ENCODE results near the gene SGPP2.

Gene SGPP2

DNA sequence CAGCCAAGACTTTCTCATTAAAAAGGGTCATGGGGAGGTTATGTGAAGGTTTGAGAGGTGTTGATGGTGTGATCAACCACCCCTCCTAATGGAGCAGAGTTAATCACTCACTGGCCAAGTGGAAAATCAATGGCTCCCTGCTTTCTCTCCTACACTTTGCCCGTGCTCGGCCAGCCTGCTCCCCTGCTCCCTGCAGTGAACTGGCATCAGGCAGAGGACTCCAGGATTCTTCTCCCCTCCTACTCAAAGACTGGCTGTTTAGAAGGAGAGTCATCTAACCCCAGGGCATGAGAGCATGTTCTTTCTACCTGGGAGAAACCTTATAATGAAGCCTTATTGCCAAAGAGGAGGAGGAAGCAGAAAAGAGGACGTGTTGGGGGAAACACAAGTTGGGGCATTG lies 74.9 kb downstream of the SGPP2 start:
- Histone ChIP-seq H3K9me3 (ENCODE audit: control insufficient read depth, insufficient read depth, low read depth, low read length) (no peaks in the 10 kb centered on the region), H3K27ac (ENCODE audit: extremely low read depth, low read depth, low read length) (no peak overlapping the region), H3K4me1 (ENCODE audit: control insufficient read depth, insufficient read depth, low read length) (no peaks in the 10 kb centered on the region), H3K4me3 (ENCODE audit: low read depth, low read length) (no peak overlapping the region), H3K36me3 (ENCODE audit: control insufficient read depth in 2 of 2, insufficient read depth in 1 of 2, low read length in 2 of 2) (no peaks in the 10 kb centered on the region)
- POLR2A ChIA-PET = no interaction called here
- CTCF ChIA-PET = no interaction called here
- TF ChIP-seq ZNF2 (tag by site-specific recombination; IDR thresholded peaks at IDR 0.05) (no peak), ZIC2 (tag by site-specific recombination; IDR thresholded peaks at IDR 0.05) (peak; percentile 34; the same call in 1 of the 2 replicates)

DNA sequence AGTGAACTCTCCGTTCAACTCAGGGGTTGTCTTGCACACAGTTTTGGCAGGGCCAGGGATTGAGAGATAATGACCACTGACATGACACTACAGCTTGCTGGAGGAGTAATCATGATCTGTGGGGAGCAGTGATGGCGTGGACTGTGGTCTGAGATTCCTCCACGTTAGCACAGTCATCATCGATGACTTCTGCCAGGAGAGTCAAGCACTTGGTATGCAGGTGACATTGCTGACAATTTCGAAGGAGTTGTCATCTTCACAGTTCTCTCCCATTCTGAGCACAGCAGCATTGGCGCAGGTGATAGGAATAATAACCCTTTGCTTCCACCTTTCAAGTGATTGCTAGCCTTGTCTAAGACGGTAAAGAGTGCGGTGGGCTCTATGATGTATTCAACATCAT lies 79.8 kb downstream of the SGPP2 start:
- H3K4me3 ChIP-seq (ENCODE audit: low read depth, low read length) = no peak overlapping the region
- ChIA-PET POLR2A (no interaction called here), CTCF (no interaction called here)
- H3K36me3 ChIP-seq (ENCODE audit: control insufficient read depth in 2 of 2, insufficient read depth in 1 of 2, low read length in 2 of 2) = no peaks in the 10 kb centered on the region
- no peaks in the 10 kb centered on the region for H3K9me3 ChIP-seq (ENCODE audit: control insufficient read depth, insufficient read depth, low read depth, low read length)
- H3K4me1 ChIP-seq (ENCODE audit: control insufficient read depth, insufficient read depth, low read length) = no peaks in the 10 kb centered on the region
- no peak for TF ChIP-seq ZNF202 (tag by site-specific recombination; IDR thresholded peaks at IDR 0.05; ENCODE audit: borderline replicate concordance)
- TF ChIP-seq ZNF37A (tag by site-specific recombination; IDR thresholded peaks at IDR 0.05) = no peak
- H3K27ac ChIP-seq (ENCODE audit: extremely low read depth, low read depth, low read length) = no peak overlapping the region

DNA sequence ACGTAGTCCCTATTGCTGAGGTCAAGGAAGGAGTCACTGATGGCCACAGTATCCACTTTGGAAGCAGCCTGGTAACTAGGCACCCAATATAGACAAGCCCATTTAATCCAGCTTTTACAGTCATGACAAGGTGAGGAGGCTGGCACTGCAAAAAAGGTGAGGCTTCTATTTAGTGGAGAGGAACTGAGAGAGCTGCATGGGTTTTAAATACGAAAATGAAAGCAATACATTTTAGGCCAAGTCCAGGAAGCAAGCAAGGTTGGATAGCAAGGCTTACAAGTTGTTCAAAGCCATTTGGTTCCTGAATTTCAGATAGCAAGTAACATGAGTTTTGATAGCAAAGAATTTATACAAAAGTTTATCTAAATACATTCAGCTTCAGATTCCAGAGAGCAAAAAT lies 80.4 kb downstream of the SGPP2 start:
- Histone ChIP-seq H3K27ac (ENCODE audit: extremely low read depth, low read depth, low read length) (no peak overlapping the region), H3K9me3 (ENCODE audit: control insufficient read depth, insufficient read depth, low read depth, low read length) (no peaks in the 10 kb centered on the region), H3K4me3 (ENCODE audit: low read depth, low read length) (no peak overlapping the region), H3K36me3 (ENCODE audit: control insufficient read depth in 2 of 2, insufficient read depth in 1 of 2, low read length in 2 of 2) (no peaks in the 10 kb centered on the region), H3K4me1 (ENCODE audit: control insufficient read depth, insufficient read depth, low read length) (no peaks in the 10 kb centered on the region)
- POLR2A ChIA-PET = no interaction called here
- CTCF ChIA-PET = interaction anchor here (0.7 kb wide), 1 partner anchor 223 kb away, joined by 3 read pairs; no protein-coding TSS in a partner anchor
- TF ChIP-seq, protein P1, sequence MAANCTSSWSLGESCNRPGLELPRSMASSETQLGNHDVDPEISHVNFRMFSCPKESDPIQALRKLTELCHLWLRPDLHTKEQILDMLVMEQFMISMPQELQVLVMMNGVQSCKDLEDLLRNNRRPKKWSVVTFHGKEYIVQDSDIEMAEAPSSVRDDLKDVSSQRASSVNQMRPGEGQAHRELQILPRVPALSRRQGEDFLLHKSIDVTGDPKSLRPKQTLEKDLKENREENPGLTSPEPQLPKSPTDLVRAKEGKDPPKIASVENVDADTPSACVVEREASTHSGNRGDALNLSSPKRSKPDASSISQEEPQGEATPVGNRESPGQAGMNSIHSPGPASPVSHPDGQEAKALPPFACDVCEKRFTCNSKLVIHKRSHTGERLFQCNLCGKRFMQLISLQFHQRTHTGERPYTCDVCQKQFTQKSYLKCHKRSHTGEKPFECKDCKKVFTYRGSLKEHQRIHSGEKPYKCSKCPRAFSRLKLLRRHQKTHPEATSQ (tag by site-specific recombination; IDR thresholded peaks at IDR 0.05) = no peak
- no peak for TF ChIP-seq ZNF658 (tag by site-specific recombination; IDR thresholded peaks at IDR 0.05)
- TF ChIP-seq ZBTB48 (tag by site-specific recombination; IDR thresholded peaks at IDR 0.05) = no peak

DNA sequence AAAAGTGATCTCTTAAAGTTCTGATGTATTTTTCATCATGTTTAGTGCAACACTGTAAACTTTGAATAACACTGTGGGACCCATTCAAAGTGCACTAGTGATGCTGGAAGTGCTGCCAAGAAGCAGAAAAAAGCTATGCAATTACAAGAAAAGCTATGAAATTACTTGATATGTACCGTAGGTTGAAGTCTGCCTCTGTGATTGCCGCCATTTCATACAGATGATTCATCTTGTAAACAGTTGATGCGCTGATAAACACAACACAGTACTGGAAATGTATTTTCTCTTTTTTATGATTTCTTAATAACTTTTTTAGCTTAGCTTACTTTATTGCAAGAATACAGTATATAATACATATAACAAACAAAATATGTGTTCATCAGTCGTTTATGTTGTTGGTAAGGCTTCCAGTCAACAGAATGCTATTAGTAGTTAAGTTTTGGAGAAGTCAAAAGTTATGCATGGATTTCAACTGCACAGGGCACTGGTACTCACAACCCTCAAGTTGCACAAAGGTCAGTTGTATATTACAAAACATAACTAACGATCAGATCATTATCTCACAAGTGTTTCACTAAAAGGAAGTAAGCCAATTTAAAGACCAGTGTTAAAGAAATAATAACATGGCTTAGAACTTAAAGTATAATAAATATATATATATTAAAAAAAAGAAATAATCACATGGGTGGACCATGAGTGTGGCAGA lies 82.0 kb downstream of the SGPP2 start:
- CTCF ChIA-PET = interaction anchor here (1.0 kb wide), 1 partner anchor 56 kb away, joined by 3 read pairs; no protein-coding TSS in a partner anchor
- POLR2A ChIA-PET = no interaction called here
- H3K4me1 ChIP-seq (ENCODE audit: control insufficient read depth, insufficient read depth, low read length) = no peaks in the 10 kb centered on the region
- no peaks in the 10 kb centered on the region for H3K36me3 ChIP-seq (ENCODE audit: control insufficient read depth in 2 of 2, insufficient read depth in 1 of 2, low read length in 2 of 2)
- H3K9me3 ChIP-seq (ENCODE audit: control insufficient read depth, insufficient read depth, low read depth, low read length) = no peaks in the 10 kb centered on the region
- H3K4me3 ChIP-seq (ENCODE audit: low read depth, low read length) = no peak overlapping the region
- H3K27ac ChIP-seq (ENCODE audit: extremely low read depth, low read depth, low read length) = no peak overlapping the region
- TF ChIP-seq ZIC2 (tag by site-specific recombination; IDR thresholded peaks at IDR 0.05) = no peak
- no peak for TF ChIP-seq ZNF223 (tag by site-specific recombination; IDR thresholded peaks at IDR 0.05)
- TF ChIP-seq, protein P2, sequence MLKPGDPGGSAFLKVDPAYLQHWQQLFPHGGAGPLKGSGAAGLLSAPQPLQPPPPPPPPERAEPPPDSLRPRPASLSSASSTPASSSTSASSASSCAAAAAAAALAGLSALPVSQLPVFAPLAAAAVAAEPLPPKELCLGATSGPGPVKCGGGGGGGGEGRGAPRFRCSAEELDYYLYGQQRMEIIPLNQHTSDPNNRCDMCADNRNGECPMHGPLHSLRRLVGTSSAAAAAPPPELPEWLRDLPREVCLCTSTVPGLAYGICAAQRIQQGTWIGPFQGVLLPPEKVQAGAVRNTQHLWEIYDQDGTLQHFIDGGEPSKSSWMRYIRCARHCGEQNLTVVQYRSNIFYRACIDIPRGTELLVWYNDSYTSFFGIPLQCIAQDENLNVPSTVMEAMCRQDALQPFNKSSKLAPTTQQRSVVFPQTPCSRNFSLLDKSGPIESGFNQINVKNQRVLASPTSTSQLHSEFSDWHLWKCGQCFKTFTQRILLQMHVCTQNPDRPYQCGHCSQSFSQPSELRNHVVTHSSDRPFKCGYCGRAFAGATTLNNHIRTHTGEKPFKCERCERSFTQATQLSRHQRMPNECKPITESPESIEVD (tag by site-specific recombination; IDR thresholded peaks at IDR 0.05) = 0 out of 2 replicates have a peak, but pooled peaks have one; percentile 22
- no peak for TF ChIP-seq ZFP41 (tag by site-specific recombination; IDR thresholded peaks at IDR 0.05; ENCODE audit: borderline replicate concordance)
- TF ChIP-seq ZNF366 (tag by site-specific recombination; conservative IDR thresholded peaks at IDR 0.05) = no peak
- TF ChIP-seq, protein P3, sequence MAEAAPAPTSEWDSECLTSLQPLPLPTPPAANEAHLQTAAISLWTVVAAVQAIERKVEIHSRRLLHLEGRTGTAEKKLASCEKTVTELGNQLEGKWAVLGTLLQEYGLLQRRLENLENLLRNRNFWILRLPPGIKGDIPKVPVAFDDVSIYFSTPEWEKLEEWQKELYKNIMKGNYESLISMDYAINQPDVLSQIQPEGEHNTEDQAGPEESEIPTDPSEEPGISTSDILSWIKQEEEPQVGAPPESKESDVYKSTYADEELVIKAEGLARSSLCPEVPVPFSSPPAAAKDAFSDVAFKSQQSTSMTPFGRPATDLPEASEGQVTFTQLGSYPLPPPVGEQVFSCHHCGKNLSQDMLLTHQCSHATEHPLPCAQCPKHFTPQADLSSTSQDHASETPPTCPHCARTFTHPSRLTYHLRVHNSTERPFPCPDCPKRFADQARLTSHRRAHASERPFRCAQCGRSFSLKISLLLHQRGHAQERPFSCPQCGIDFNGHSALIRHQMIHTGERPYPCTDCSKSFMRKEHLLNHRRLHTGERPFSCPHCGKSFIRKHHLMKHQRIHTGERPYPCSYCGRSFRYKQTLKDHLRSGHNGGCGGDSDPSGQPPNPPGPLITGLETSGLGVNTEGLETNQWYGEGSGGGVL (tag by site-specific recombination; IDR thresholded peaks at IDR 0.05) = no peak
